ENCODE results near the gene HDAC6.

- TF ChIP-seq CTCF (optimal IDR thresholded peaks at IDR 0.05 in 1 of 3, IDR thresholded peaks at IDR 0.05 in 1 of 3, conservative IDR thresholded peaks at IDR 0.05 in 1 of 3; ENCODE audit: extremely low read depth in 1 of 3, insufficient read depth in 2 of 3, low read length in 3 of 3) (no peak), EZH2 (IDR thresholded peaks at IDR 0.05; ENCODE audit: low read length) (no peak)
Observed at GRCh38 chrX:48801280-48802088, at the start of gene HDAC6.

All from keratinocyte (primary cell).